ENCODE measurements around the gene OPA1. TPM values are rescaled to one million over a fixed set of nuclear protein-coding genes. Genes with fewer than 3 reads are reported as not detected.

The OPA1 gene
- total RNA-seq, 1 experiment from 2014 or later, result 31.4 TPM

GRCh38 chr3:193645806-193646205, 52.8 kb downstream of the OPA1 start:
- DNase-seq (ENCODE audit: low spot score), result no peak

- DNase-seq (ENCODE audit: low spot score), result no peak
These were observed 55.6 kb downstream of the OPA1 start for GRCh38 chr3:193648542-193649076.

- no peak for DNase-seq (ENCODE audit: low spot score)
These were observed 57.6 kb downstream of the OPA1 start for GRCh38 chr3:193650585-193650984.

- DNase-seq (ENCODE audit: low spot score), result no peak
These were observed 62.9 kb downstream of the OPA1 start for GRCh38 chr3:193655831-193656433.

GRCh38 chr3:193656445-193656844, 63.4 kb downstream of the OPA1 start:
- no peak for DNase-seq (ENCODE audit: low spot score)

GRCh38 chr3:193656878-193657282, 63.9 kb downstream of the OPA1 start:
- DNase-seq (ENCODE audit: low spot score), result no peak

- no peak for DNase-seq (ENCODE audit: low spot score)
These were observed 67.2 kb downstream of the OPA1 start for GRCh38 chr3:193660171-193660570.

GRCh38 chr3:193660698-193661411, 67.8 kb downstream of the OPA1 start:
- no peak for DNase-seq (ENCODE audit: low spot score)

GRCh38 chr3:193662757-193663322, 69.8 kb downstream of the OPA1 start:
- DNase-seq (ENCODE audit: low spot score), result no peak

GRCh38 chr3:193665370-193665989, 72.5 kb downstream of the OPA1 start:
- DNase-seq (ENCODE audit: low spot score), result peak; percentile 61

- DNase-seq (ENCODE audit: low spot score), result no peak
These were observed 80.8 kb downstream of the OPA1 start for GRCh38 chr3:193673845-193674244.

- no peak for DNase-seq (ENCODE audit: low spot score)
These were observed 81.7 kb downstream of the OPA1 start for GRCh38 chr3:193674714-193675113.

GRCh38 chr3:193677734-193678133, 84.7 kb downstream of the OPA1 start:
- no peak for DNase-seq (ENCODE audit: low spot score)

GRCh38 chr3:193680220-193680619, 87.2 kb downstream of the OPA1 start:
- no peak for DNase-seq (ENCODE audit: low spot score)

- DNase-seq (ENCODE audit: low spot score), result no peak
These were observed 88.6 kb downstream of the OPA1 start for GRCh38 chr3:193681631-193682030.

- no peak for DNase-seq (ENCODE audit: low spot score)
These were observed 93.9 kb downstream of the OPA1 start for GRCh38 chr3:193686665-193687483.

GRCh38 chr3:193688834-193689714, 96.1 kb downstream of the OPA1 start:
- no peak for DNase-seq (ENCODE audit: low spot score)

GRCh38 chr3:193693774-193694173, 100.8 kb downstream of the OPA1 start:
- no peak for DNase-seq (ENCODE audit: low spot score)

- no peak for DNase-seq (ENCODE audit: low spot score)
These were observed 109.1 kb downstream of the OPA1 start for GRCh38 chr3:193701953-193702635.

- DNase-seq (ENCODE audit: low spot score), result no peak
These were observed 110.0 kb downstream of the OPA1 start for GRCh38 chr3:193702967-193703366.

Data from HT-29 (cell line).